ES-I3 (cell line): ENCODE measurements around the gene DAPK2.

Source experiments
- H3K36me3 ChIP-seq: 2 replicates; pipeline ENCODE4 v1.6.1; 2013; ENCODE audit warnings: mild to moderate bottlenecking, low read length, control low read depth, moderate library complexity; ENCODE audit not compliant: insufficient read depth
- H3K4me1 ChIP-seq: 2 replicates; pipeline ENCODE4 v1.6.1; 2013; ENCODE audit warnings: mild to moderate bottlenecking, control low read depth, low read length; ENCODE audit not compliant: insufficient read depth
- H3K9ac ChIP-seq: 2 replicates; pipeline ENCODE4 v1.6.1; 2013; ENCODE audit warnings: low read depth, mild to moderate bottlenecking, low read length, moderate library complexity
- H3K9me3 ChIP-seq: 2 replicates; pipeline ENCODE4 v1.6.1; 2013; ENCODE audit warnings: mild to moderate bottlenecking, low read length, moderate library complexity; ENCODE audit not compliant: control insufficient read depth, insufficient read depth

Gene DAPK2

GRCh38 chr15:63945838-63946298 lies 100.4 kb downstream of the DAPK2 start:
- Histone ChIP-seq H3K36me3 (no peaks in the 10 kb centered on the region), H3K9ac (no peak overlapping the region), H3K9me3 (no peaks in the 10 kb centered on the region), H3K4me1 (peaks cover 4% of the 10 kb centered on the region; the same call in 1 of the 2 replicates)

DNA sequence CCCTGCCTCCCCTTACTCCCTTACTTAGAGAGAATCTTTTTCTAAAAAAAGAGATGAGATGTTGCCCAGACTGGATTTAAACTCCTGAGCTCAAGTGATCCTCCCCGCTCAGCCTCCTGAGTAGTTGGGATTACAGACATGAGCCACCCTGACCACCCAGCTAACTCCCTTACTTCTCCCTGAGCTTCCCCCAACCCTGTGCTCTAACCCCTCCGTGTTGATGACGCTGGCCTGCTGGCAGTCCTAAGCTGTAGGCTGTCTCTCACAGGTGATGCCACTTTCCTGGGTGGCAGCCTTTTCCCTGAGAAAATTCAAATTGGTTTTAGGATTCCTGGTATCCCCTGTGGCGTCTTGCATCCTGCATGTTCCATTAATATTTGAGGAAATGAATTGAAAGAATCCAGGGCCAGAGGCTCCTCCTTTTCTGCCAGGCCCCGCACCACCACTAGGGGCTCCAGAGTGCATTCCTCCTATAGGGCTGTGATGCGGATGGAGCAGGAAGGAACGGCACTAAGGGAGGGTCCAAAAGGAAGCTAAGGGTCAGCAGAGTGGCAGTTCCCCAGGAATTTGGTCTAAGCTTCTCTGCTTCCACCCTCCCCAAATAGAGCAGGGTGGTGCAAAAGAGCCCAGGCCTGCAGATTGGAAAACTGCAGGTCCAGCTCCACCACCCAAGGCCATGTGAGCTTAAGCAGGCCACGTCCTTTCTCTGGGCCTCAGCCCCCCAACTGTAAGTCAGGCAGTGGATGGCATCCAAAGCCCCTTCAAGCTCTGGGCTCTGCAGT lies 101.1 kb downstream of the DAPK2 start:
- no peaks in the 10 kb centered on the region for H3K9me3 ChIP-seq
- H3K4me1 ChIP-seq, result peaks cover 4% of the 10 kb centered on the region; the same call in 1 of the 2 replicates
- H3K9ac ChIP-seq, result no peak overlapping the region
- H3K36me3 ChIP-seq, result no peaks in the 10 kb centered on the region

DNA sequence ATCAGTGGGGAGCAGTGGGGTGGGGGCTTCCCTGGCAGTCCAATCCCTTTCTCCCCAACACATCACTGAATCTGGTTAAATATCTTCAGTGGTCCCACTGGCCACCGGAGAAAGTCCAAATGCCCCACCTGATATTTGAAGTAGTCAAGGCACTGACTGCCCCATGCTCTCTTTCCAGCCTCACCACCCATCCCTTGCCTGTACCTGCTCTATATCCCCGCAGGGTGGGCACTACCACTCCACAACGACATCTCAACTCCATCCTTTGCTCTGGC lies 101.7 kb downstream of the DAPK2 start:
- H3K9me3 ChIP-seq, result no peaks in the 10 kb centered on the region
- peaks cover 4% of the 10 kb centered on the region; the same call in 1 of the 2 replicates for H3K4me1 ChIP-seq
- no peak overlapping the region for H3K9ac ChIP-seq
- no peaks in the 10 kb centered on the region for H3K36me3 ChIP-seq

GRCh38 chr15:63943829-63944680 lies 102.2 kb downstream of the DAPK2 start:
- H3K4me1 ChIP-seq, result peaks cover 4% of the 10 kb centered on the region; the same call in 1 of the 2 replicates
- H3K9ac ChIP-seq, result no peak overlapping the region
- H3K36me3 ChIP-seq, result no peaks in the 10 kb centered on the region
- H3K9me3 ChIP-seq, result no peaks in the 10 kb centered on the region

DNA sequence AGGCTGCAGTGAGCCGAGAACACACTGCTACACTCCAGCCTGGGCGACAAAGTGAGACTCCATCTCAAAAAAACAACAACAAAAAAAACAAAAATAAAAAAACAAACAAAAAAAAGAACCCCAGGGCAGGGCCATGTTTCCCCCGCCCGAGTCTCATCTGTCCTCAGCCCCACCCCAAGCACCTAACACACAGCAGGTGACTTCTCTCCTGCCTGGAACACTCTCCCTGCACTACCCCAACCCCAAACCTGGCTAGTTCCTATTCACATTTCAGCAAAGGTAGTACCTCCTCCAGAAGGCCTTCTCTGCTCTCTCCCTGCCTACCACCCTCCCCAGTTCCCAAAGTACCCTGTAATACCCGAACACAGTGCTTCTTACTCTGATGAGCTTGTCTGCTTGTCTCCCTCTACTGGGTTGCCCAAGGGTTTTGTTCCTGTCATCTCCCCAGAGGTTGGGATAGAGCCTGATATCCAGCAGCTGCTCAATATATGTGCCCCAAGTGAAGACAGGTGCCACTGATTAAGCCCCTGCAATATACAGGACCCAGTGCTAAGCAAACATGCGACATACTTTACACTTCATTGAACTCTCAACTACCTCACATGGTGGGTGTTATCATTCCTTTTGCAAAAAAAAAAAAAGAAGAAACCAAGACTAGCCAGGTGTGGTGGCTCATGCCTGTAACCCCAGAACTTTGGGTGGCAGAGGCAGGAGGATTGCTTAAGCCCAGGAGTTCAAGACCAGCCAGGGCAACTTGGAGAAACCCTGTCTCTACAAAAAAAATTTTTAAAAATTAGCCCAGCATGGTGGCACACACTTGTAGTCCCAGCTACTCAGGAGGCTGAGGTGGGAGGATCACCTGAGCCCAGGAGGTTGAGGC lies 103.6 kb downstream of the DAPK2 start:
- Histone ChIP-seq H3K4me1 (peaks cover 4% of the 10 kb centered on the region; the same call in 1 of the 2 replicates), H3K36me3 (no peaks in the 10 kb centered on the region), H3K9ac (no peak overlapping the region), H3K9me3 (no peaks in the 10 kb centered on the region)

GRCh38 chr15:63941698-63942465 lies 104.4 kb downstream of the DAPK2 start:
- Histone ChIP-seq H3K9ac (no peak overlapping the region), H3K36me3 (no peaks in the 10 kb centered on the region), H3K9me3 (no peaks in the 10 kb centered on the region), H3K4me1 (peaks cover 4% of the 10 kb centered on the region; the same call in 1 of the 2 replicates)

DNA sequence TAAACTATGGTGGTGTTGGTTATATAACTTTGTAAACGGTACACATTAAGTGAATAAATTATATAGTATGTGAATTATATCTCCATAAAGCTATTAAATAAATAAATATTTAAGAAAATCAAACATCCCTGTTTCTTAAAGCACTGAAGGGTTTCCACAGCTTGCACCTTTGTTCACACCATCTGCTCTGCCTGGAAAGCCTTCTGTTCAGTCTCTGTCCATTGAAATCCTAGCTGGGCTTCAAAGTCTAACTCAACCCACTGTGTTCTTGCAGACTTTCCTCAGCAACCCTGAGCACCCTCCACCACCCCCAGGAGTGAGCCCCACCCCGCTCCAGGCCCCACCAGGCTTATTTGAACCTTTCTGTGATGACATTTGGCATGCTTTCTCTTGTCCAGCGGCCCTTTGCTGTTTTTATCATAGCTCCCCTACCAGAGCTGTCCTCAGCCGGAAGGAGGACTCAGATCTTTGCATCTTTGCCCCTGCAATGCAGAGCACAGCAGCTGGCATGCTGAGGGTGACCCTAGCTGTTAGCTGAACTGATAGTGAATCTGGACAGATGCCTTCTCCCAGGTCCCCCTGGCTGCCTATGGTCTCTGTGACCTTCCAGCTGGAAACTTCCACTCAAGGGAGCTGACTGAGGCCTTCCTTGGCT lies 105.2 kb downstream of the DAPK2 start:
- Histone ChIP-seq H3K9ac (no peak overlapping the region), H3K9me3 (no peaks in the 10 kb centered on the region), H3K36me3 (no peaks in the 10 kb centered on the region), H3K4me1 (peaks cover 4% of the 10 kb centered on the region; the same call in 1 of the 2 replicates)

GRCh38 chr15:63939531-63940130 lies 106.7 kb downstream of the DAPK2 start:
- Histone ChIP-seq H3K36me3 (no peaks in the 10 kb centered on the region), H3K4me1 (no peaks in the 10 kb centered on the region), H3K9ac (no peak overlapping the region), H3K9me3 (no peaks in the 10 kb centered on the region)

- Histone ChIP-seq H3K9ac (no peak overlapping the region), H3K36me3 (no peaks in the 10 kb centered on the region), H3K4me1 (no peaks in the 10 kb centered on the region), H3K9me3 (no peaks in the 10 kb centered on the region)
Observed at GRCh38 chr15:63938486-63939061, 107.7 kb downstream of the DAPK2 start.

GRCh38 chr15:63933522-63933921 lies 112.8 kb downstream of the DAPK2 start:
- H3K36me3 ChIP-seq, result no peaks in the 10 kb centered on the region
- no peaks in the 10 kb centered on the region for H3K9me3 ChIP-seq
- H3K4me1 ChIP-seq, result no peaks in the 10 kb centered on the region
- H3K9ac ChIP-seq, result no peak overlapping the region

DNA sequence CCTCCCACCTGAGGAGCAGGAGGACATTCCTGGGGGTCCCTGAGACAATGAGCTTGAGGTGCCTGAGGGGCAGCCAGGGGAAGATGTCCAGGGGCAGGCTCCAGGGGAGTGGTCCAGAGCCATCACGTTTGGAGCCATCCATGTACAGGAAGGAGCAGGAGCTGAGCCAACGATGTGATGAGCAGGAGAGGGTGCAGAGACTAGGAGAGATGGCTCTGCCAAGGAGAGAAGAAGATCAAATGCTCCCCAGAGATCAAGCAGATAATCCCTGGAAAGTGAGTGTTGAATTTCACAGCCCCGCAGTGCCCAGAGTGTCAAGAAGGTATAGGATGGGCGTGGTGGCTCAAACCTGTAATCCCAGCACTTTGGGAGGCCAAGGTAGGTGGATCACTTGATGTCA lies 114.7 kb downstream of the DAPK2 start:
- no peaks in the 10 kb centered on the region for H3K36me3 ChIP-seq
- no peaks in the 10 kb centered on the region for H3K4me1 ChIP-seq
- no peaks in the 10 kb centered on the region for H3K9me3 ChIP-seq
- no peak overlapping the region for H3K9ac ChIP-seq

DNA sequence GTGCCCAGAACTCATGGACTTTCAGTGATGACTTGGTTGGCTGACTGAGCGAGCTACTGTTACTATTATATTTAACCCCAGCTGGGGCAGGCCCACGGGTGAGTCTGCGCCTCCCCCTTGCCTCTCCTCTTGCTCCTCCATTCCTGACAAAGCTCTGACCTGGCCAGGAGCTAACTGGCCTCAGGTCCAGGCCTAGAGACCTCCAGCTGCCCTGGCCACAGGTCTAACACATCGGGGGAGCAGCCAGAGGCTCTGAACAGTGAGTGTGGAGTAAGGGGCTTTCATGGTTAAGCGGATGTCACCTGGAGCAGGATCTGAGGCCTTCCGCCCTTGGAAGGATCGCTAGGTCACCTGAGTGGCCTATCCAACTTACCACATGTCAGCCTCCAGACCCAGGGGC lies 116.3 kb downstream of the DAPK2 start:
- no peaks in the 10 kb centered on the region for H3K4me1 ChIP-seq
- H3K9me3 ChIP-seq, result no peaks in the 10 kb centered on the region
- no peaks in the 10 kb centered on the region for H3K36me3 ChIP-seq
- H3K9ac ChIP-seq, result no peak overlapping the region
